ENCODE data around the gene EFNA1.
"Not testable (repeated sequence)": the region's sequence is repeated elsewhere in the genome, so short reads cannot be mapped to it uniquely, and the experiment has no call there.

The EFNA1 gene

DNA sequence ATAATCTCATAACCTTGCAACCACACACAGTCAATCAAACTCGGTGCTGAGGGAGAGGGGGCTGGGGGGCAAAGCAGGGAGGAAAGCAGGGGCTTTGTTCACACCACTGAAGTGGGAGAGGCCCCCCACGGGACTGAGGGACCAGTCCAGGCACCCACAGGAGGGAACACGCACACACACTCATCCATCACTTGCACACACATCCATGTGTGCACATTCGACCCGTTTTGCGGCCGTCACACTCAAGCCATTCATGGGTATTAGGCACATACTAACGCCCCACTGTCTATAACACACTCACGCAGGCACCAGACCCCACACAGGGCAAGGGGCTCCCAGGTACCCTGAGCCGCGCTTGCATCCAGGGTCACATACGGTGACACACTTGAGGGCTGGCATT, 35.0 kb upstream of the EFNA1 start:
- DNase-seq = no peak

DNA sequence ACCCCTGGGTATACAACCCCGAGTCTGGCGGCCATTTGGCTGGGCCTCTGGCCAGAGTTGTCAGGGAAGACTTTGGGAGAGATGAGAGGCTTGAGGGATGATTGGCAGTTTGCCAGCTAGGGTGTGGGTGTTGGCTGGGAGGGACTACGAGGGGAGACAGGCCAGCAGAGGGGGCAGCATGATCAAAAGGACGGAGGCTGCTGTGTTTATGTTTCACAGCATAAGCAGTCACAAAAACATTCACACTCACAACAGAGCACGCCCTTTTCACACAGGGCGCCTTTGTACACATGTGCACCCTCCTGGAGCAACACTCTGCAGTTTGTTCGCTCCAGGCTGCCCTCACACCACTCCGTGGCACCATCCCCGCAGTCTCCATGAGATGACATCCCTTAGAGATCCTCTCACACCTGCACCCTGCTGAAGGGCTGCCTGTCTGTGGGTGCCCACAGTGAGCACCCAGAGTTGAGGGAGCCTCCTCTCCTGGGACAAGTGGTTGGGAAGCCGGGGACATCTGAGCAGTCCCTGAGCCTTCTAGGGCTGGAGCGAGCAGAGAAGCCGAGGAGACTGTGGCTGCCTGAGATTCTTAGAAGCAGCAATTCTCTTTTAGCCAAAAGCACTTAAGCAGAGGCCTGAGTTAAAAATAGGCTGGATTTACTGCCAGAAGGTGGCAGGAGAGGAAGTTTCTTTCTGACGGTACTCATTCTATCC, 33.6 kb upstream of the EFNA1 start:
- peak; percentile 92 for DNase-seq

DNA sequence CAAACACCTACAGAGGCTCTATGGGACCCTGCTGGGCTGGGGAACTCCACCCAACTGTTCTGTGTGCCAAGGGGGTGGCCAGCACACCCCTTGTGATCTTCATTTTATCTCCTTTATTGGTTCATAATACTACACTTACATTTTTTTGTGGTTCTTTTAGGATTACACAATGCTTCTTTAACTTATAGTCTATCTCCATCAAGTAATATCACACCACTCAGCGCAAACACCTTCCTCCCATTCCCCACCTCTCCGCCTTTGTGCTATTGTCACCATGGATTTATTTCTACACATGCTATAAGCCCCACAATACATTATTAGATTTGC, 33.1 kb upstream of the EFNA1 start:
- DNase-seq = no peak

DNA sequence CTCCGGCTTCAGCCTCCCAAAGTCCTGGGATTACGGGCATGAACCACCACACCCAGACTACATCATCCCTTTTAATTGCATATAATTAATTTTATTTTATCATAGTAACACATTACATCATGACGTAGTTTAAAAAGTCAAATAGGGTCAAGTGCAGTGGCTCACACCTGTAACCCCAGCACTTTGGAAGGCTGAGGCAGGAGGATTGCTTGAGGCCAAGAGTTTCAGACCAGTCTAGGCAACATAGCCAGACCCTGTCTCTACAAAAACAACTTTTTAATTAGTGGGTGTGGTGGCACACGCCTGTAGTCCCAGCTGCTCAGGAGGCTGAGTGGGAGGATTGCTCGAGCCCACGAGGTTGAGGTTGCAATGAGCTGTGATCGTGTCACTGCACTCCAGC, 28.3 kb upstream of the EFNA1 start:
- no peak for DNase-seq

DNA sequence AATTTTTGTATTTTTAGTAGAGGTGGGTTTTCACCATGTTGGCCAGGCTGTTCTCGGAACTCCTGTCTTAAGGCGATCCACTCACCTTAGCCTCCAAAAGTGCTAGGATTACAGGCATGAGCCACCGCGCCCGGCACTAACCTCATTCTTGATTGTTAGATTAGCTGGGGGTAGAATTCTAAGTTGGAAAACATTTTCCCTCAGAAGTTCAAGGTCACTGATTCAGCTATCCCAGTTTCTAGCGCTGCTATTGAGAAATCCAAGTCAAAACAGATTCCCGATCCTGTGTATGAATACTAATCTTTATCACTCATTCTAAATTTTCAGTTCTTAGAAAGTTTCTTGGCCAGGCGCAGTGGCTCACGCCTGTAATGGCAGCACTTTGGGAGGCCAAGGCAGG, 24.4 kb upstream of the EFNA1 start:
- no peak for DNase-seq

DNA sequence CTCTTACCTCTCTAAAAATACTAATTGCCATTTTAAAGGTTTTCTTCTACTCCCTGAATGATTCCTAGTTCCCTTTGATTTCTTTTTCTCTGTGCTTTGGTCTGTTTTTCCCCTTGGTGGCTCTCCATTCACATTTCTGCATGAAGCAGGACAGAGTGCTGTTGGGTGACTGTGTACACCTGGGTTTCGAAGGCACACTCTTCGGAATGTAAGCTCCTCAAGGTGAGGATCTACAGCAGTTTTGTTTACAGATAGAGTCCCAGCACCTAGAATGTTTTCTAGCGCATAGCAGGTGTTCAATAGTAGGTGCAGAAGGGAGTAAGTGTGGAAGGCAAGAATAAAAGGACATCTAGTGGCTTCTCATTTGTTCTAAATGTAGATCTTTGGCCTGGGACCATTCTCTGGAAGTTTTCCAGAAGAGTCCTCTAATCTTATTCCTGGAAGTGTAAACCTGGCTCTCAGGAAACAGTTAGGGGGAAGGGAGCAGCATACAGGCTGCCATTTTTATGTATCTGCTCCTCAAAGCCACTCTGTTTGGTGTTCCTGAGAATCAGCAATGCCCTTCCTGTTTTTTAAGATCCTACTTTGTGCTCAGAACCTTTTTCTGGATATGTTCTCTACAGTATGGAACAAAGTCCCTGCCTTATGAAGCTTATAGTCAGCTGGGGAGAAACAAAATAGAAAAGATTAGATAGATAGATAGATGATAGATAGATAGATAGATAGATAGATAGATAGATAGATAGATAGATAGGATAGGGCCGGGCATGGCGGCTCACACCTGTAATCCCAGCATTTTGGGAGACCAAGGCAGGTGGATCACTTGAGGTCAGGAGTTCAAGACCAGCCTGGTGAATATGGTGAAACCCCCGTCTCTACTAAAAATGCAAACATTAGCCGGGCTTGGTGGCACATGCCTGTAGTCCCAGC, 22.8 kb upstream of the EFNA1 start:
- DNase-seq = no peak

DNA sequence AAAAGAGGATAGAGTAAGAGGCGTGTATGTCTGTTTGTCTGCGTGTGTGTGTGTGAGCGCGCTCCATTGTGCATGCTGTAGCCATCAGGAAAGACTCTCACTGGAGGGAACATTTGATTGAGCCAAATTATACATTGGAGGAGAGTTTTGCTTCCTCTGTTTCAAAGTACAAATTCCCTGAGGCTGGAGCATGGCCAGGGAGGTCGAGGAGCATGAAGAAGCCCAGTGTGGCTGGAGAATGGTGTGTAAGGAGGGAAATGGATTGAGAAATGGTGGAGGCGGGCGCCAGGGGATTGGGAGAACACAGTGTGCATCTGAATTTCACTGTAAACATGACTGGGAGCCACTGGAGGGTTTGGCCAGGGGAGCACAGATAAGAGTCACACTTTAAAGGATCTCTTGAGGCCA, 22.1 kb upstream of the EFNA1 start:
- no peak for DNase-seq

DNA sequence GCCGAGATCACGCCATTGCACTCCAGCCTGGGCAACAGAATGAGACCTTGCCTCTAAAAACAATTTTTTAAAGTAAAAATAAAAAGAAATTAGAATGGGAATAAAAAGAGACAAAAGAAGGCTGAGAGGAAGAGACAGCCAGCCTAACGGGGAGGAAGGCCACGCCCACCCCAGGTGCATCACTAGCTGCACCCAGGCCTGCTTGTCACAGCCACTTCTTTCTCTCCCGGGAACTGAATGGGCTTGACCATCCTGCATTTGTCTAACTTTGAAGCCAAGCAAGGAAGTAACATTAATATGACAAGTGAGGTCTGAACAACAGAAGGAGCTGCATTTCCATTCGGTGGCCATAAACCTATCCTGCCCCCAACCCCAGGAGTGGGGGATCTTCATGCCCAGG, 20.8 kb upstream of the EFNA1 start:
- DNase-seq = no peak

DNA sequence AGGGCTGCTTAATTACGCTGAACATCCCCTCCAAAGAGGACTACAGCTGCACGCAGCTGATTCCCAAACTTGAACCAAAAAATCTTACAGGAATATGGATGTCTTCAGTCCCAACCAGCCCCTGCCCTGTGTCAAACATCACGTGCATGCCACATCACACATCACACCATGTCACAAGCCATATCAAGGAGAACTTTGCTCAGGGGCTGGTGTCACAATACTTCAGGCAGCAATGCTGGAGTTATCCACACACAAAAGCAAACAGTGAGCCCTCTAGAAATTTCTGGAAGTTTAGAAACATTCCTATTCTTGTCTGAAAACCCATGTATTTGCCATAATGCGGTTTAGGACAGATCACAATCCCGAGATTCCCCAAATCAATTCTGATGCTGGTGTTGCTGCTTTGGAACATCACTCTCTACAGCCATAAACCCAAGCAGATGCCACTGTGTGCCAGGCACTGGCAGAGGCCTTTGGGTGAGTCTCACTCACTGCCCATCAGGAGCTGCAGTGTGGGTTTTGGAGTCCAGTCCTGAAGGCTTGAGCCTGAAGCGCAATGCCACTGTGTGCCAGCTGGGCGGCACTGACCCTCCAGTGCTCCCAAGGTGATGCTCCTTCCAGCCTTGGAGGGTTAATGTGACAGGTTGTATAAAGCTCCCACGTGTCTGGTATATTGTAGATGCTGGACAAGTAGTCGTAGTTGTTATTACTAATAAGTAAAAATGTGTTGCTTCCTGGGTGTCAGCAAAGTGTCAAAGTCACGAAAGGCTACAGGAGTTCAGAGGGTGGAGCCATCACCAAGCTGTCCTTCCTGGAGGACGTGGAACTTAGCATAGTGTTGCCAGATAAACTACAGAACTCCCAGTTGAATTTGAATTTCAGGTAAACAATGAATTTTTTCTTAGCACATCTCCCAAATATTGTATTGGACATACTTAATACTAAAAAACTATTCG, 20.1 kb upstream of the EFNA1 start:
- no peak for DNase-seq

DNA sequence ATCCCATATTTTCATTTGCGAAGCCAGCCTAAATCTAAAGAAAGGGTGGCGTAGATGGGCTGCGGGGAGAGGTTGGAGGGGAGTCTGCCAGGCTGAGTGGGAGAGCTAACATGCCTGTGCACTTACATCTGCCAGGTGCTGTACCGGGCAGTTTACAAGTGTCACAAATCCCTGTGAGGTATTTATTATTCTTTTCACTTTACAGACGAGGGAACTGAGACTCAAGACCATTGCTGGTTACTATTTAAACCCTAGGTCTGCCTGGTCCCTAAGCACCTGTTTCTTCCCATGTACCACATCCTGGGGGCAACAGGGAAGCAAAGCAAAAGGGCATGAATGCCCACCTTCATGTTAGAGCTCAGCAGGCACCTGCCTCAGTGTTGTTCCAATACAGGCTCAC, 19.4 kb upstream of the EFNA1 start:
- DNase-seq = no peak

DNA sequence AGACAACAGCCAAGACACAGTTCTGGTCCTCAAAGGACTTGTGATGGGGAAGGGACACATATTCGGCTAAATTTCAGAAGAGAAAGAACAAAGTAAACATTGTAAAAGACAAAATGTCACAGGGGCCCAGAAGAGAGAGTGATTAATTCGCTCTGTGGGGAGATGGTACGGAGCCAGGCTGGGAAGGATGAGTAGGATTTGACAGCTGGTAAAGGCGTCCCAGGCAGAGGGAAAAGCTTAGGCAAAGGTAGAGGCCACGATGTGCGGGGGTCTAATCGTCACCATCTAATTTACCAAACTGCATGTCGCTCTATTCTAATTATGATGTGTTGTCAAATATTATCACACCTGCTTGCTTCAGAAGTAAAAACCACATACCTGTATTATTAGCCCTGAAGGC, 17.3 kb upstream of the EFNA1 start:
- no peak for DNase-seq

DNA sequence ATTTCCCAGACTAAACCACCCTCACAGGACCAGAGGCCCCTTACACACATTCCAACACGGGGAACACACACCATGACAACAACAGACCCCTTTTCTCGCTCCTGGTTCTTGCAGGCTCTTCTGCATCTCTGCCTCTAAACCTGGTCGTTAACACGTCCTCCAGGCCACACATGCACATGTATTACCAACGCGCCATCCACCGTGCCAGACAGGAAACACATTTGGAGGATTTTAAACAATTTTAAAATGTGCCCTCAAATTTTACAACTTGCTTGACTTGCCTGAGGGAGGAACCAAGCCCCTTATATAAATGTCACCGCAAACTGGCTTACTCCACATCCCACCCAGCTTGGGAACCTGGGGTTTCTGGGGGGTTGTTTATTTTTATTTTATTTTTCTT, 16.9 kb upstream of the EFNA1 start:
- no peak for DNase-seq

DNA sequence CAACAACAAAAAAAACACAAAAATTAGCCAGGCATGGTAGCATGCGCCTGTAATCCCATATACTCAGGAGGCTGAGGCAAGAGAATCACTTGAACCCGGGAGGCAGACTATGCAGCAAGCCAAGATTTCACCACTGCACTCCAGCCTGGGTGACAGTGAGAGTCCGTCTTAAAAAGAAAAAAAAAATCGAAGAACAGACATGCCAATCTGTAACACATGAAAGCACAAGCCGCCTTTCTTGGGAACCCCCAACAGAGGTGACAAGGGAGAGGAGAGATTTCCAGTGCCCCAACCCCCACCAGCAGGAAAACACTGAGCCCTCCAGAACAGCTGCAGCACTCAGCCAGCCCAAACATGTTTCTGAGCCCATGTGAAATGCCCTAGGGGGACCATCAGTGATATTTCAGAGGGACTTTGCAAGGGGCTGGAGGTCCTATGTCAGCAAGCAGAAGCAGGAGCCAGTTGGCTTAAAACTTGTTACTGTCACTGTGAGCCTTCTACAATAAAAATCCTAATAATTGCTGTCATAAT, 14.2 kb upstream of the EFNA1 start:
- DNase-seq = no peak

DNA sequence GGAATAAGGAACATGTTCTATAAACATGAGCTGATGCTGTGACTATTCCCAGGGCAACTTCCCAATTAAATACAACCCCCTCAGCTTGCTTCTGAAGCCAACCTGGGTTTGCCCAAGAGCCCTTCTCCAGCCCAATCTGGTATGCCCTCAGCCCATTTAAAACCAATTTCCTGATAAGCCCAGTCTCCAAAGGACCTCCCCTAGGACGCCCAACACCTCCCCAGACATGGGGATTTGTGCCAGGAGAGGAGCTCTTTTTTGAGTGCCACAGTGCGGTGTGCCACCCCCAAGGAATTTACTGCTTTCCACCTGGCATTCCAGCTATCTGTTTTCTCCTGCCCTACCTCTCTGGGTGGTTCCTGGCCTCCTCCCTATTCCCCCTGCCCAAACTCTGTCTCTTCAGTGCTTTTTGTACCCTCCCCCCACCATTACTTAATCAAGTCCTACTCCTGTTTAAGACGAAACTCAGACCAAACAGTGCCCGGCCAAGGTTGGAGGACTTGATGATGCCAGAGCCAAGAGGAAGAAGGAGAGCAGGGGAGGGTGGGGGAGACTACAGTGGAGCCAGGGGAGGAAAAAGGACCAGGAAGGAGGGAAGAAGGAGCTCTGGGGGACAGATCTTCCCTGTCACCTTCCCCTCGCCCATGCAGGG, 11.4 kb upstream of the EFNA1 start:
- no peak for DNase-seq

DNA sequence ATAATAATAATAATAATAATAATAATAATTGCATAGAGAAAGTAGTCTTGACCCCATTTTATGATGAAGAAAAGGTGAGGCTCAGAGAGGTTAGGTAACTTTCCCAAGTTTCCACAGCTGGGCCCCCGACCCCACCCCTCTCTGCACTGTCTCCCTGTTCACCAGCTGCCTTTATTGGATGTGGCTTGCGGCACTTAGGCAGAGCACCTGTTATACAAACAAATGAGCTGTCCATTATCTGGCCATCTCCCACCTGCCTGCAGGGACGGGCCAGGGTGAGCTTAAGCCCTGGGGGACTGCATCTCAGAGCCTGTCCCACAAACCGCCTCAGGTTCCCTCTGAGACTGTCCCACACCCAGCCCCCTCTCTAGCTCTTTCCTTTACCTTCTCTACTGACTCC, 10.1 kb upstream of the EFNA1 start:
- no peak for DNase-seq

DNA sequence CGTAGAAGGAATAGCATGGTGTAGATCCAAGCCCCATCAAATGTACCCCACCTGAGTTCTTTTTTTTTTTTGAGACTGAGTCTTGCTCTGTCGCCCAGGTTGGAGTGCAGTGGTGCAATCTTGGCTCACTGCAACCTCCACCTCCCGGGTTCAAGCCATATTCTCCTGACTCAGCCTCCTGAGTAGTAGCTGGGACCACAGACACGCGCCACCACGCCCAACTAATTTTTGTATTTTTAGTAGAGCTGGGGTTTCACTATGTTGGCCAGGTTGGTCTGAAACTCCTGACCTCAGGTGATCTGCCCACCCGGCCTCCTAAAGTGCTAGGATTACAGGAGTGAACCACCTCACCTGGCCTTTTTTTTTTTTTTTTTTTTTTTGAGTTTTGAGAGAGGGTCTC, 9.6 kb upstream of the EFNA1 start:
- not testable (repeated sequence) for DNase-seq

DNA sequence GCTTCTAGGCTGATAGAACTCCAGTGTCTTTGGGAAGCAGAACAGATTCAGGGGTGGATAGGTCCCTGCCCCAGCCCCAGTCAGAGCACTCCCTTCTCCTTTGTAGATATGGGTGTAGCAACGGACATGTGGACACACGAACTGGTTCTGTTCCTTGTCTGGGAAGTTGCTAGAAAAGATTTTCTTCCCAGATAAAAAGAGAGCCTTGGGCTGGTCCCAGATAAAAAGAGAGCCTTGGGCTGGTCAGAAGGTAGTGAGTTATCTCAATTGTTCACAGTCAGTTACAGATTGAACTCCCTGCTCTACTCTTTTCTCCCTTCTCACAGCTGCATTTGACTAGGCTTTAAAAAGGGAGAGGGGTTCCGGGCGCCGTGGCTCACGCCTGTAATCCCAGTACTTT, 7.4 kb upstream of the EFNA1 start:
- no peak for DNase-seq

DNA sequence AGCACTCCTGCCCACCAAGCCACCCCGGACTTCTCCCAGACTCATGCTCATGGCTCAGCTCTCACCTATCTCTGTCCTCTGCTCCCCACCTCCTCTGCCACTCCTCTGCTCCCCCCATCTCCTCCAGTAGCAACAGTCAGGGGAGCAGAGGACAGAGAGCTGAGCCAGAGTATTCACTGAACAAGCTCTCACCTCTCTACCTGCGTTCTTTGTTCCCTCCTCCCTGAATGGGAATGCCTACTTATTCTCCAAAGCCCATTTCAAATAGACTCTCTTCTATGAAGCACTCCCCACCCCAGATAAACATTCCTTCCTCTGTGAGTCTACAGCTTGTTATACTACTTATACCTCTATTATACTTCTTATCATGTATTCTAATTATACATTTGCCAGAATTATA, 6.4 kb upstream of the EFNA1 start:
- DNase-seq = no peak

DNA sequence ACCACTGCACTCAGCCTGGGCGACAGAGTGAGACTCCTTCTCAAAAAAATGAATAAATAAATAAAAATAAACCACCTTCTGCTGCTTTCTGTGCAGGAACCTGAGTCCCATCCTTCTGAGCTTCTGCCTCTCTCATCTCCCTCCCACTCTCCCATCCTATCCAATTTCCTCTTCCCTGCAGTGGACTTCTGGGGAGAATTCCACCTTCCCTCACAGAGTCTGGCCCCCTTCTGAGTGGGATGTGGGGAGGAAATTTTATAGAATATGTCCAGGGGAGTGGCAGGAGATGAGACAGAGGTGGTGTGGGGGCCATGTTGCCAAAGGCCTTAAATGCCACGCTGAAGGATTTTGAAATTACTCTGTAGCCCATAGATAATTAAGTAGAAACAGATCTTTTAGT, 5.4 kb upstream of the EFNA1 start:
- no peak for DNase-seq

DNA sequence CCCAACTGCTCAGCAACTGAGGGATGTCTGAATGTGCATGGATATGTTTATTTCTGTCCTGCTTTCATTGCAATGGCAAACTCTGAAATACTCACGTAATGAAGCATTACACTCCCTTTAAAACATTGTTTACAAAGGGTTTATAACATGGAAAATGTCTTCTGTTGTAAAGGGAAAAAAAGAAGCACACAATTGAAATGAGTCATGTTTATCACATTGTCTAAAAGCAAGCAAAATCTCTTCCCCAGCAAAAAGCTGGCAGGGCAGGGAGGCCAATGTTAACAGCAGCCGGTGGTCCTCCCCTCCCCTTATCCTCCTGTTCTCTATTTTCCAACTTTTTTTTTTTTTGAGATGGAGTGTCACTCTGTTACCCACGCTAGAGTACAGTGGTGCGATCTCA, 3.9 kb upstream of the EFNA1 start:
- no peak for DNase-seq

DNA sequence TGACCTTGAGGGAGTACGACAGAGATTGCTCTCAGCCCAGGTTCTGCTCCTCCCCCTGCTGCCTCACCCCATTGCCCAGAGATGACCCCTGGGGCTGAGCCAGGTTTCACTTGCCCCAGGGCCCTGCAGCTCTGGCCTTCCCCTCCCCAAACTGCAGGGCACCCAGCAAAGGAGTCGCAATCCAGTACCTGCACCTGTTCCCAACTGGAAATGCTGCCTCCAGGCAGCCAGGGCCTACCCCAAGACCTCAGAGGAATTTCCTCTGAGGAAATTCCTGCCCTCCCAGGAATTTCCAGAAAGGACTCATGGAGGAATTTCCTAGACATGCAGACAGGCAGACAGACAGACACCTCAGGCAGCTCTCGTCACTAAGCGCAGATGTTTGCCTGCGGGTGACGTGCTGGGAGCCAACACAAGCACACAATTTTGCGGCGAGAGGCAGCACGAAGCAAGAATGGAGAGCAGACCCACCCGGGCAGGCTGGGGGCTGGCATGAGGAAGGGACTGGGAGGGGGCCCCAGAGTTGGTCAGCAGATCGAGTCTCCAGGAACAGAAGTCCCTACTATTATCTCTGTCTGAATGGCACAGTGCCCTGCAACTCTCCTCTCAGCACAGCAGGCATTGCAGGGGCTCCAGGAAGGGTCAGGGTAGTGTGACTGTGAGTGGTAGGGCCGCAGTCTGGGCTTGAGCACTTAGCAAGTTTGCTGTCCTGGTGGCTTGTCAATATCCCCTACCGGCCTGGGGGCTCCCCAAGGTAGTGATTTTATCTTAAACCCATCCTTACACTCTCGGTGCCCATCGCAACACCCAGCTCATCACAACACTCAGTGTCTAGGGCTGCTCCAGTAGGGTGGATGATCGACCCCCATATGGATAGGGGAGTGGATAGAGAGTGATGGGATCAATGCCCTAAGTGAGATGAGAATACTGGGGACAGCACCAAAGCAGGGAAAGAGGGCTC, 2.9 kb upstream of the EFNA1 start:
- DNase-seq = no peak

Measured in NCI-H1092 treated with DMSO at 0.1 percent for 48 hours (cell line).